22Rv1 (cell line): ENCODE measurements around the gene TBCA.

ENCODE experiments used
- H3K27ac ChIP-seq: fragments of 450-650 bp; 2 replicates; pipeline ENCODE4 v1.5.1; 2017
- ZFX ChIP-seq: fragments of 450-650 bp; IDR thresholded peaks from 2 replicates; pipeline ENCODE4 v1.6.1; 2017; ENCODE audit warnings: antibody characterized with exemption, borderline replicate concordance
- TF ChIP-seq, protein P1 (sequence below): fragments of 450-650 bp; IDR thresholded peaks from 2 replicates; pipeline ENCODE4 v1.5.1; 2017; ENCODE audit warnings: mild to moderate bottlenecking

TBCA gene

DNA sequence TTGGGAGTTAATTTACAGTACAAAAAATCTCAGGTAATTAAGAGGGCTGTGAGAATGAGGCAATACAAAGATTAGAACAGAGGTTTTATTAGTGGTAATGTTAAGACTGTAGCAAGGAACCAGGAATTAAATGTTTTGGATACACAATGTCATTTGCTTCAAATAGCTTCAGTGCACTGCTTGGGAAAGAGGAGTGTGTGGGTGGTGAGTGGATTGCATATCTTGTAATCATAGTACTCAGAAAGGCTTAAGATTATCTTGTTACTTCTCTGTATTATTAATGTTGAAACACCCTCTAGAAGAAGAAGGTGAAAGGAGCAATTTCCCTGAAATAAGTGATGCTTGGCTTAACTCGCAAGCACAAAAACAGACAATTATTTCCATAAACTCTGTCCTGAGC lies 21.0 kb upstream of the TBCA start:
- H3K27ac ChIP-seq, result no peak overlapping the region
- TF ChIP-seq ZFX, result no peak
- TF ChIP-seq, protein P1, sequence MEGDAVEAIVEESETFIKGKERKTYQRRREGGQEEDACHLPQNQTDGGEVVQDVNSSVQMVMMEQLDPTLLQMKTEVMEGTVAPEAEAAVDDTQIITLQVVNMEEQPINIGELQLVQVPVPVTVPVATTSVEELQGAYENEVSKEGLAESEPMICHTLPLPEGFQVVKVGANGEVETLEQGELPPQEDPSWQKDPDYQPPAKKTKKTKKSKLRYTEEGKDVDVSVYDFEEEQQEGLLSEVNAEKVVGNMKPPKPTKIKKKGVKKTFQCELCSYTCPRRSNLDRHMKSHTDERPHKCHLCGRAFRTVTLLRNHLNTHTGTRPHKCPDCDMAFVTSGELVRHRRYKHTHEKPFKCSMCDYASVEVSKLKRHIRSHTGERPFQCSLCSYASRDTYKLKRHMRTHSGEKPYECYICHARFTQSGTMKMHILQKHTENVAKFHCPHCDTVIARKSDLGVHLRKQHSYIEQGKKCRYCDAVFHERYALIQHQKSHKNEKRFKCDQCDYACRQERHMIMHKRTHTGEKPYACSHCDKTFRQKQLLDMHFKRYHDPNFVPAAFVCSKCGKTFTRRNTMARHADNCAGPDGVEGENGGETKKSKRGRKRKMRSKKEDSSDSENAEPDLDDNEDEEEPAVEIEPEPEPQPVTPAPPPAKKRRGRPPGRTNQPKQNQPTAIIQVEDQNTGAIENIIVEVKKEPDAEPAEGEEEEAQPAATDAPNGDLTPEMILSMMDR, result no peak

DNA sequence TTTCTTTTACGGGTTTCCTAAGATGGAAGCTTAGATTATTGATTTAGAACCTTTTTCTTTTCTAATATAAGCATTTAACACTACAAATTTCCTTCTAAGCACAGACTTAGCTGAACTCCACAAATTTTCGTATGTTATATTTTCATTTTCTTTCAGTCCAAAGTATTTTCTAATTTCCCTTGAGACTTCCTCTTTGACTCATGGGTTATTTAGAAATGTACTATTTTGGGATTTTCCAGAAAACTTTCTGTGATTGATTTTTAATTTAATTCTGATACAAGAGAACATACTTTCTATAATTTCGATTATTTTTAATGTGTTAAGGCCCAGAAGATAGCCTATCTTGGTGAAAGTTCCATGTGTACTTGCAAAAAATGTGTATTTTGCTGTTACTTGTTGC lies 19.7 kb upstream of the TBCA start:
- H3K27ac ChIP-seq, result no peak overlapping the region
- TF ChIP-seq, protein P1, result no peak

- no peak for TF ChIP-seq ZFX
- TF ChIP-seq, protein P1, result no peak
- H3K27ac ChIP-seq, result no peak overlapping the region
Measured at GRCh38 chr5:77795268-77795667, 19.1 kb upstream of the TBCA start.

GRCh38 chr5:77791926-77792325 lies 15.8 kb upstream of the TBCA start:
- no peak overlapping the region for H3K27ac ChIP-seq
- no peak for TF ChIP-seq ZFX
- TF ChIP-seq, protein P1, result no peak

DNA sequence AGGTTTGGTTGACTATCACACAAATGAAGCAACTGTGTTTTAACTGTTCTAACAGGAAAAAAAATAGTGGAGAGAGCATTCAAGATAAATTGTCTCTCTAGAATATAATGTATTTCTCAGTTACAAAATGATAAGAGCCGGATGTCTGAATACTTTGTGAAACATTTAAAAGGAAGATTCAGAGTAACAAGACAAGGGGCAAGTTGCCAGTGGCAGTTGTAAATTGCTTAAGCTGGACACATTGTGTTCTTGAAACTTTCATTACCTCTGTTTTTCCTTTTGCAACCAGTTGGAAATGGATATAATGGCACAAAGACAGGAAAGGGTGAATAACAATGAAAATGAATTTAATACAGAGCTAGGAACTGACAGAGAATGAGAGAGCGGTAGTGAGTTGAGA lies 15.2 kb upstream of the TBCA start:
- TF ChIP-seq, protein P1, result no peak
- TF ChIP-seq ZFX, result no peak
- no peak overlapping the region for H3K27ac ChIP-seq

DNA sequence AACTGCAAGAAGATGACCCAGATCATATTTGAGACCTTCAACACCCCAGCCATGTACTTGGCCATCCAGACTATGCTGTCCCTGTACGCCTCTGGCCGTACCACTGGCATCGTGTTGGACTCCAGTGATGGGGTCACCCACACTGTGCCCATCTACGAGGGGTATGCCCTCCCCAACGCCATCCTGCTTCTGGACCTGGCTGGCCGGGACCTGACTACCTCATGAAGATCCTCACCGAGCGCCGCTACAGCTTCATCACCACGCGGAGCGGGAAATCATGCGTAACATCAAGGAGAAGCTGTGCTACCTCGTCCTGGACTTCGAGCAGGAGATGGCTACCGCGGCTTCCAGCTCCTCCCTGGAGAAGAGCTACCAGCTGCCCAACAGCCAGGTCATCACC lies 9.1 kb upstream of the TBCA start:
- no peak overlapping the region for H3K27ac ChIP-seq
- TF ChIP-seq, protein P1, result no peak
- no peak for TF ChIP-seq ZFX

- TF ChIP-seq, protein P1, result no peak
- TF ChIP-seq ZFX, result no peak
- H3K27ac ChIP-seq, result no peak overlapping the region
Measured at GRCh38 chr5:77784735-77785134, 8.6 kb upstream of the TBCA start.

DNA sequence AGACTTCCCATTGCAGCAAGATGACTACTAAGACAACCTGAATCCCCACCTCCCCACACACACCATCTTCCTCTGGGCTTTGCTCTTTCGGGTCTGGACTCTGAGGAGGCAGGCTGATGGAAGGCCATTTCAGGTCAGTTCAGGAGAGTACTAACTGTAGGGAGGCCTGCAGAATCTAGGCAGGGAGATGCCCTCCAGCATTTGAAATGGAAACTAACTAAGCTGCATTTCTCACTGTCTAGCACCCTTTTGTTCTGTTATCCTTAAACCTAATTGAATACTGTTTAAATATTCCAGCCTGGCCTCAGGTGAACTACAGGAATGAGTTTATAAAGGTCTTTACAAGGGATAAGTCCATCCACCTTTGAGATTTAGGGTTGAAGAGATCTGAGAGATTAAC lies 4.9 kb upstream of the TBCA start:
- H3K27ac ChIP-seq, result no peak overlapping the region
- TF ChIP-seq, protein P1, result no peak
- no peak for TF ChIP-seq ZFX
